NCI-H524 (cell line): ENCODE results near the gene FARP1.

Source experiments
- DNase-seq, 2 experiments: peaks; one replicate each; lab custom pipeline; 2025; lab: John Stamatoyannopoulos, UW

FARP1 gene

DNA sequence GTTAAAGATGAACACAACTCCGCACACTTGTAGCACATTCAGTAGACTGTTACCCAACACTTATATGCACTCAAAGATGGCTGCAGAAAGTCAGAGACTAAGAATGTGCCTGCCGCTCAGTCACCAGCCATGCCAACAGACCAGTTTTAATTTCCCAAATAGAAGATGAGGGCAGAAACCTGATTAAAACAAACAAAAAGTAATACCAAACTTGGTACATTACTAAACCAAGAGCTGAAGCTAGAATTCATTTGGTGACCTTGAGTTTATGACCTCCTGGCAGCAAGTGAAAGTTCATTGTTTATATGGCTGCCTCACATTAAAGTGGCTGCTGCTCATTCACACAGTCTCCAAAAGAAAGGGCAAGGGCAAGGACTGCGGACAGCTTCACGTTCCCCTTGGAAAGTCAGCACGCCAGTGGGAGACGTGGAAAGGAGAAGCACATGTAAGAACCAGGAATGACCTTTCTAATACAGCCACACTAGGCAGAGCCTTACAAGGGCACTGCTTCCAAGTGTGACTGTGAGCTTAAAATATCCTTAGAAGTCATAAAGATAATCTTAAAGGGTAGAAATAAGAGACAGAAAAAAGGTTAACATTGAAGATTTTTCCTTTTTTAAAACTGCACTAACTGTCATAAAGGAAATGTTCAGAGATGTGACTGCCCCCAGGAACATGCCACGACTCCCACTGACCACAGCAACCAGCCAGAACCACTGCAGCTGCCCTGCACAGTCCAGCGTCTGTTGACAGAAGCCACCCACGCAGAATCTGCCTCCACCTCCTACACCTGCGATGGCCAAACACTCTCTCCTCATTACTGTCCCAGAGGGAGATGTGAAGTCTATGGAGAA lies 360.5 kb downstream of the FARP1 start:
- DNase-seq: no peak

DNA sequence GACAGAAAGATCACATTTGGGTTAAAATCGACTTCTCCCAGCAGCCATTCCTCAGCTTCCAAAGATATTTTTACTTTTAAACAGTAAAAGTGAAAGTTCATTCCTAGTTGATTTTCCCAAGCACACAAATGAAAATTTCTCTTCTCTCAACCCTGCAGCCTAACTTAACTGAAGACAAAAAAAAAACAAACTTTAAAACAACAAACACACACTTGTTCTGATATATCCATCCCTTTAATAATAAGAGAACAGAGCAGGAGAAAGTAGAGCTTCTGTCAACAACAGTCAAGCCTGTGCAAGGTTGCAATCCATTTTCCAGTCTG lies 361.1 kb downstream of the FARP1 start:
- DNase-seq: no peak

GRCh38 chr13:98504371-98504963 lies 361.6 kb downstream of the FARP1 start:
- DNase-seq: no peak
